HG03103 (cell line): Measurements from ENCODE around the gene AKAP6.

ENCODE experiments used
- ATAC-seq: cut with Tn5 transposase; IDR thresholded peaks from one replicate; pipeline ENCODE4 v1.9.1; 2021; ENCODE audit warnings: low read depth; ENCODE audit not compliant: unreplicated experiment

Gene AKAP6

DNA sequence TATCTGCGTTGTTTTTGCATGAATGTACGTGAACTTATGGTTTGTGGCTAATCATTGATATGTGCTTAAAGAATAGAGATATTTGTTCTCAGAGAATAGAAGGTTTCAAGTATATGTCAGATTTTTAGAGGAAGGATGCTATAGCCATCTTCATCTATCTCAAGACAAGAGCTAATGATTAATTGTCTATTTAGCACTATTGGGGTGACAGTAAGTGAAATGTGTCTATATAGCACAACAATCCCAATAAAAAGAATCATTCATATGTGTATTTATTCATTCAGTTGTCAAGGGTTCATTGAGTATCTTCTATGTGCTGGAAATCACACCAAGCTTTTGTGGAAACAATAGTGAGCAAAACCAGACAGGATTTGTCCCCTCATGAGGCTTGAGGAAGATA lies 310.1 kb downstream of the AKAP6 start:
- no peak for ATAC-seq

DNA sequence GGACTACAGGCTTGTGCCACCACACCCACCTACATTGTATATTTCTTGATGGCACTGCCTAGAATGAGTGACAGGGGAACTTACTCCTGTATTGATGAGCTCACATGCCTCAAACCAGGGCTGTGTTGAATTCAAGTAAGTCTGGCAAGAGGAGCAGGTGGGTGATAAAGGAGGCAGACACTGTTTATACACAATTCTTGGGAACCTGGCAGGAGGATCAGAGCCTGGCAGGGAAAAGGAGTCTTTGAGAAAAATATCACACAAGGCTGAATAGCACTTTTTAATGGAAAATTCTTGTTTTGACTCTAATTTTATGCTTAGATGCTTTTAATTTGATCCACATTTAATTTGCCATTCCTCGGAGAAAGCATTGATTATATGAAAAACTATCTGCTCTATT lies 316.5 kb downstream of the AKAP6 start:
- no peak for ATAC-seq

DNA sequence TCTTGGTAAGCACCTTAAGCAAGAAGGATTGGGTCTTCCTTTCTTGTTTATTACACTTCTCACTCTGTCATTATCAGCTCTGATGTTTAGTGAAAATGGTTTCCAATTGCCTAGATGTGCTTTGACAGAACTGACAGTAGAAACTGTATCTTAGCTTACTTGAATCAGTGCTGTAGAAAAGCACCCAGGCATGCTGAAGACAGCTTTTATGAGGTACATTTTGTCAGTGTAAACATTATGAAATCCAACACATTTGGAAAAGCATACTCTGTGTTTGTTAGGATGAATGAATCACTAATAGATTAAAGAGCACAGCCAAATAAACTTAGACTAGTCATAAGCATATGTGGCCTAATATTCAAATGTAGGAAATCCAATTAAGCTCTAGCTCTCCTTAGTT lies 319.3 kb downstream of the AKAP6 start:
- no peak for ATAC-seq

DNA sequence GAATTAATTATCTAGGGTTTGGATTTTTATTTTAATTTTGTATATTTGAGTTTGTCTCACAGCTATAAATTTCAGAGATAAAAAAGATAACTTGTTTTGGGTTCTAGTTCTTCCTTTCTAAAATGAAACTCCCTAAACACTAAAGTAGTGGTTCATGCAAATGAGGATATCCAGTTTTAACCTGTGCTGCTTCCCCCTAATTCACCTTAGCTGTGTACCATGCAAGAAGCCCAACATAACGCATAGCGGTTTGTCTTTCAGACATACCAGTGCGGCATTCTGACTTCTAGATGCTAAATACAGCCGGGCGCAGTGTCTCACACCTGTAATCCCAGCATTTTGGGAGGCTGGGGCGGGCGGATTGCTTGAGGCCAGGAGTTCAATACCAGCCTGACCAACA lies 320.9 kb downstream of the AKAP6 start:
- no peak for ATAC-seq

DNA sequence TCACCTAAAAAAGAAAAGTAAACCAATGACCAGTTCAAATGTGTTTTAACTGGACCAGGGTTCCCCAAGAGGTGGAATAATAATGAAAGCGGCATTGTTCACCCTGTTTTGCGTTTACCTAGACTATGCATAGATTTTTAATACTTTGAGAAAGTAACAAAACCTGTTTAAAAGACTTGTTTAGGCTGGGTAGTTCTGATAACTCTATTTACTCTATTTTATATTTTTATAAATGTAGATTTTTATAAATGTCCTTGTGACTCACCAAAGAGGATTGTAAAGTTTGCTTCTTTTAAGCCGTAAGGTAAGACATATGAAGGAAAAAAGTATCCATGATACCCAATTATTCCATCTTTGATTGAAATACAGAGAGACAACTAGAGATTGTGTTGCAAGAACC lies 321.6 kb downstream of the AKAP6 start:
- no peak for ATAC-seq

DNA sequence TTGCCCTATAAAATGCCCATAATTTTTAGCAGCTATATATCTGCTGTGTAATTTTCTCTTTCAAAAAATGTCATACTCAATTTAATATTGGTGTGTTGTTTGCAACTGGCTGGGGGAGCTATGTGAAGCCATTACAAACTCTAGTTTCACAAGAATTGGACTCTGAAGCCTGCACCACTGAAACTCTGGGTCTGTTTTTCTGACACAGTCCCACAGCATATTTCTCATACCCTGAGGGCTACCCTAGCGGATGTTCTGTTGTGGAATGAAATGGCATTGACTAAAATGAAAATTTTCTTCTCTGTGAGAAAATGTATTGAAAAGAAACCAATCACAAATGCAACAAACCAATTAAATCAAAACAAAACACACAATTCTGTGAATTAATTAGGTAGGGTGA lies 325.0 kb downstream of the AKAP6 start:
- no peak for ATAC-seq

DNA sequence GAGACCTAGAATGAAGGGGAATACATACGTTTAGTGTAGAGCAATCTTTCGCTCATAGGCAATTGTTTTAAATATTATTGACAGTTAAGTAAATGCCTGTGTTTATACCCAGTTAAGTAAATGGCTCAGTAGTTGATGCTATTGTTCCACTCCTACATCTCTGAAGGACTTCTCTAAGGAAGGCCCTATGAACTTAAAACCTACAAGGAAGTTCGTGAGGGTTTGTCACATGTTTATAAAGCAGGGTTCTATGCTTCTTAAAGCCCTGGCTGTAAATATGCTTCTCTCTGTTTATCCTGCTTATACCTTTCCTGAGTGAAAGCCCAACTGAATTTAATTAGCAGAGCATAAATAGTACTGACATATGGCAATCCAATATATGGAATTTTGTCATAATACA lies 327.5 kb downstream of the AKAP6 start:
- ATAC-seq = no peak

DNA sequence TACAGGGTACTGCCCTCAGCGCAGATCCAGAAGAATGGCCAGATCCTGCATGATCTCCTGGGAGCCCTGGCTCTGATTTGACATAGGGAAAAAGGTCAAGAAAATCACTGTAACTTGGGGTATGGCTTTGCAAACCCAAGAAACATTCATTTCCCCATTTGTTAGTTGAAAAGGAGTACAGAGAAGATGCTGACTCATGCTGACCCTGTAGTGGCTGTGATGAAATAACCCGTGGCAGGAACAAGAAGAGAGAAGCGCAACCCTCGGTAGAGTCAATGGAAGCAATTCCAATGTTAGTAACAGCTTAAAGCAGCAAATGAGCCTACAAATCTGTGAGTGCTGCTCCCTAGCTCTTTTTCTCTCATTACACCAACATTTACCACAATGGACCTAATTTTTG lies 328.0 kb downstream of the AKAP6 start:
- ATAC-seq = peak; percentile 61

DNA sequence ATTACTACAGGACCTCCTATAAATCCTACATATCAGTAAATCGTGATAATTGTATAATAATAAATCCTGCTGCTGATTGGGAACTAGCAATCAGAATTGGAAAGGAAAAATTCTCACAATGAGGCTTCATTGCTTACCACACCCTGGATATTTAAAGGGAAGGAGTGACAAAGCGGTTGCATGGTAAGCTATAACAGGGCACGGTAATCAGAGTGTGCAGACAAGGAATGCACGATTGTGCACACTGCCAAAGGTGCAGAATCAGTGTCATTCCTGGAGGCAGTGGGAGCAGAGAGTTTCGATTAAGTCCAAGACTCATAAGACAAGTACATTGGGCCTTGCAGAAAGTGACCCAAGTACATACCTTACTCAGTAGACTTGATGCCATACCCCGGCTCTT lies 332.1 kb downstream of the AKAP6 start:
- ATAC-seq = no peak

DNA sequence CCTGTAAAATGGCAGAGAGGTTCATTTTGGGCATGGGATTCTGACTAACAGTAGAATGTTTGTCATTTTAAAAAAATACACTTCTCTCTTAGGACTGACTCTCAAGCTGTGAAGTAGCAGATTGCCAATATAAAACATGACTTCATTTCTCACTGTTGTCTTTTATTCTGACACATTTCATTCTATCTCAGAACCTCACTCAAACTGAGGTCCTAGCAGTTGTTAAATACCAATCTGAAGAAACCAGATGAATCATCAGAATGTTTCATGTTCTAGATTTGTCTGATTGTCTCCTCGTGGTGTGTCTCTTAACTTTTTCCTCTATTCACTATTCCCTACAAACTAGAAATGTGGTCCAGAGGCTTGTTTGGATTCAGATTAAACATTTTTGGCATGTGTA lies 333.1 kb downstream of the AKAP6 start:
- ATAC-seq = no peak

DNA sequence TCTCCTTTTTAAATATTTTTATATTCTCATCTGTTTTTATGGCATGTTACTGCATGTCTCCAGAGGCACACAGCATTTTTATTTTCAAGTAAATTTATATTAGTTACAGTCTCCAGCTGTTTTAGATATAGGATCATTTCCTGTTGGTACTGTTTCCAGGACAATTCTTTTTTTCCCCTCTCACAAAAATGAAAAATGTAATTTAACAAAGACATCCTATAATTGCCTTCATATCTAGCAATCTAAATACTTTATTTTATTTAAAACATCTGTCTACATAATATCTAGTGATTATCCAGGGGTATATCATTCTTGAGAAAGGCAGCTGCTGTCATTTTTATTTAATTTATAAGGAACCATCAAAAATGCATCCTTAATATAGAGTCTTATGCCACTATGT lies 337.2 kb downstream of the AKAP6 start:
- no peak for ATAC-seq

DNA sequence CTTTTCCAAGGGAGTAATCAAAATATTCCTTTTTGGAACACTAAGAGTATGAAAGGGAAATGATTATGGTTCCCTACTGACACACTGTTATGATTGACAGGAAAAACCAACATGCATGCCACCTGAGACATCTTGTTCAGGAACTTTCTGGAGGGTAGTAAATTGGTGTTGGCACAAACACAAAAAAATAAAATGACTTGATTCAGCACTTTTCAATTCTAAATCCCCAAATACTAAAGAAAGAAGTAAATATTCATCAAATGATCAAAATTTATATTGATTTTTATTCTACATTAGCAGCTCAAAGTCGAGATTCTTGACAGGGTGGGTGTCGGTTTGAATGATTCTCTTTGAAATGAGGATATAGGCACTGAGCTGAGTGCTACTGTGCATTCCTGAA lies 338.2 kb downstream of the AKAP6 start:
- no peak for ATAC-seq

DNA sequence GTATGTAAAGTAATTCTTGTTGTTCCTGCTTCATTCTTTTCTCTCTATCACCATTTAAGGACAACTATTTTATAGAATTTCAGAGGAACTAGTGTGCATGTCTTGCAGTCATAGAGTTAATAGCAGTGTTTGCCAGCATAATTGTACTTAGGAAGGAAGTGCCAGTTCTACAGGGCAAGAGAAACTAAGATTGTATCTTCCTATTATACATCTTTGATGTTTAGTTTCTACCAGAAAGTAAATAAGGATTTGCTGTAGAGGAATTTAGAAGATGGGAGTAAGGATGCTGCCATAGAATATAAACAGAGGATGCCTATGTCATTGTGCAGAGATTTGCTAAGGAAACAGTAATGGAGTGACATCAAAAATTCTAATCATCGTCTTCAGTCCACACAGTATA lies 338.7 kb downstream of the AKAP6 start:
- no peak for ATAC-seq

DNA sequence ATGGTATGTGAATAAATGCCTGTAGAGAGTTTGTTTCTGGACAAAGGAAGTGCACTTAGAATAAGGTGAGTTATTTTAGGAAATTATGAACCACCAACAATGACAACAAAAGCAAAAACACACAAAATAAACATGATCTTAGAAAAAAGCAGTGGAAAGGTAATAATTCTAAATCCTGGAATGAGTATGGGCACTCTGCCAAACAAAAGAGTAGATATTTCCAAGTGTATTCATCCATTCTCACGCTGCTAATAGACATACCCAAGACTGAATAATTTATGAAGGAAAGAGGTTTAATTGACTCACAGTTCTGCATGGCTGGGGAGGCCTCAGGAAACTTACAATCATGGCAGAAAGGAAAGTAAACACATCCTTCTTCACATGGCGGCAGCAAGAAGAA lies 340.3 kb downstream of the AKAP6 start:
- ATAC-seq = no peak

DNA sequence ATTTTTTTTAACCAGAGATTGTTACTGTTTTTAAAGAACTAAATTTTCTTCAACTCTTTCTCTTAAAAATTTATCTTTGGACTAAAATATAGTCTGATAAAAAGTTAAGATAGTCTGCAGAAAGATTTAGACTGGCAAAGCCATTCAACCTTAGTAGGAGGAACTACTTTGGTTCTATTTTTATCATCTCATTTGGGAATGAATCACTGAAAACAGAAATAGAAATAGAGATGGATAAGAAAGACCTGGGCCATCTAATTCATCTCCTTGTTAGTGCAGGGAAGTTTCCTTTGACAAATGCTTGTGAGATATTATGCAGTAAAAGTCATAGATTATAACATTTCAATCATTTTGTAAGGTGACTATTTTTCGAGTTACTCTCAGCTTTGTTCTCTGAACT lies 346.3 kb downstream of the AKAP6 start:
- ATAC-seq = no peak

DNA sequence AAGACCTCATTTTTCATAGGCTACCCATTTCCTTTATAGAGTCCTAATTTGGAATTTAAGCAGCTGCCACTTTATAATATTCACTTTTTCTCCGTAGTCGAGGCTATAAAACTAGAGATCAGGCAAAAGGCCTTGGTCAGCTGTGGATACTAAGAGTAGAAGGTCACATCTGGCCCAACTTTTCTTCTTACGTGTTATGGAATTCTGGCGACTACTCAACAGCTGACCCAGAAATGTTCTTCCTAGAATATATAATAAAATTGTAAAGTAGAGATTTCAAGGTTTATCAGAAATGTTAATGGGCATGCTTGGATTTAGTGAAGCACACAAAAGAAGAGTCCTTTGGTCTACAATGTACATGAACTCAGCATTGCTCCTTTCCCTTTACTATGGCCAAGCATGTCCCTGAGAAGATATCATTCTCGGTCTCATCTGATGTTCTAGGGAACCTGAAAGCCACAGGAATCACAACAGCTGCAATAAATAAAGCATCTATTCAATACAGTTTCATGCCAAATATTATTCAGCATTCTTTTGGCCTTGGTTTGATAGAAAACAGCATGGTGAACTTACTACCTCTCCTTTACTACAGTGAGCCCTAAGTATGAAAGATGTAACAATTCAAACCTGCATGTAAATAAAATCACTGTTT lies 348.2 kb downstream of the AKAP6 start:
- no peak for ATAC-seq

DNA sequence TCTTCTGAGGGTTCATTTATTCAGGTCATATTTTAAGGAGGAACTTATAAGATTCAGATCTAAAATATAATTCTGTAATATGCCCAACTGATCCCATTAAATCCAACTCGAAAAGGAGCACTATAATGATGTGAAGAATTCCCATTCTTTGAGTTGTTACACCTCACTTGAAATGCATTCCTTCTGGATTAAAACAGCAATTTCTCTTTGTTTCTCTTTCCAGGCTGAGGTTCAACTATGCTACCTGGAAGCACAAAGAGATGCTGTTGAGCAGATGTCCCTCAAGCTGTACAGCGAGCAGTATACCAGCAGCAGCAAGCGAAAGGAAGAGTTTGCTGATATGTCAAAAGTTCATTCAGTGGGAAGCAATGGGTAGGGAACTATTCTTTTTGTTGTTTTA lies 349.0 kb downstream of the AKAP6 start:
- no peak for ATAC-seq

DNA sequence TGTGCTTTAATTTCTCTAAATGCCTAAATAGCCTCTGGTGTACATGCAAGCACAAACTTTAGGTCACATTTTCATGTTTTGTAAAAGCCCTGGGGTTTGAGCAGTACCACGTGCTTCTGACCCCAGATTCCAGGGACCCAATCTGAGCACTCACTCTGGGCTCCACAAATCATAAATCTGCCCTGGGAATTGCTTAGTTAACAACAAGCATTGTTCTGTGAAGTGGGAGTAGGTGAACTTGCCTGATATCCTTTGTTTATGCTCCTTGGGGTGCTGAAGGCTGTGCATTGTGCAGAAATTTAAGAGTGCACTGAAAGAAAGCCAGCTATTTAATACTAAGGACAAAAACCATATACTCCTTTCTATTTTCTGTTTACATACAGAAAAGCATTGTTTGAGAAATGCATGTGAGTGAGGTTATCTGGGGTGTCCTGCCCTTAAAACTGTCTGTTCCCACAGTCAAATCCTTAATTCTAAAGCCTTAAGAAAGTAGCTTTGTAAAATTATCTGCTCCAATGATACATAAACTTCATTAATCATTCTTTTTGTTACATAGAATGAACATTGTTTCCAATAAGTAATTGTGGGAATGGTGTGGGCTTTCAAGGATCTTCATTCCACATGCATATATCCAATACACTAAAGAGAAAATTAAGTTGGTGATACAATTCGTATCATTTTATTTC lies 351.0 kb downstream of the AKAP6 start:
- ATAC-seq = no peak

DNA sequence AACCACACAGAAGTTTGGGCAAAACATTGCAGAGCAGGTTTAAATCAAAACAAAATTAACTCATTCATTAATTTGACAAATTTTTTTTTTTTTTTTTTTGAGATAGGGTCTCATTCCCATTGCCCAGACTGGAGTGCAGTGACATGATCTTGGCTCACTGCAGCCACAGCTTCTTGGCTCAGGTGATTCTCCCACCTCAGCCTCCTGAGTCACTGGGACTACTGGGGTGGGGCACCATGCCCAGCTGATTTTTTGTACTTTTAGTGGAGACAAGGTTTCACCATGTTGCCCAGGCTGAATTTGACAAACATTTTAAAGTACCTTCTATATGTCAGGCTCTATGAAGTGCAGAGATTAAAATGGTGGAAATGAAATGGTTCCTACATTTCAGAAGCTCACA lies 352.5 kb downstream of the AKAP6 start:
- no peak for ATAC-seq

DNA sequence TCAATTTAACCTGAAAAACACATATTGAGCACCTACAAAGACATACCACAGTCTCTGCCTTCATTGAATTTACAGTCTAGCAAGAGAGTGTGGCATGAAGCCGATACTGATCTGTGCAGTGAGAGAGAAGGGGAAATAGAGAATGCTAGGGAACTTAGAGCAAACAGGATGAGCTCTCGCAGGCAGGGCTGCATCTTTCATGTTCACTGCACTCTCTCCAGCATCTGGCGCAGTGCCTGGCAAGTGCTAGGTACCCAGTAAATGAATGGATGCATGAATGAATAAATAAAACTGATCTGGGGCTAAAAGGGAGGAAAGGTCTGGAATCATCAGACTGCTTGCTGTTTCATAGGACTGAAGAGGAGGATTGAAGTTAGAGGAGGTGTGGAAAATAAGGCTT lies 353.1 kb downstream of the AKAP6 start:
- no peak for ATAC-seq

DNA sequence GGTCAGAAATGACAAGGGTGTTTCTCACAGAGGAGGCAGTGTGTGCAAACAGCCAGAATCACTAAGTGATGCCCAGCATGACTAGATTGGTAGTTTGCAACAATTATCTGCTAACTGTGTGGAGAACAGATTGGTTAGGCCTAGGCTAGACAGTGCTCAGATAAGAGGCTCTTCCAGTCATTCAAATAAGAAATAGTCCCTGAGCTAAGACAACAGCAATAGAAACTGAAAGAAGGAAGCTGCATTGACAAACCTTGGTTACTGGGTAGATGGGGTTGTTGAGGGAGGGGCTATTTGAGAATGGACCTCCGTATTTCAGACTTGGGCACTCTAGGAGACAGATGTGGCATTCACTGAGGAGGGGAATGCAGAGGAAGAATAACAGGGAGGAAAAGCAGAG lies 354.6 kb downstream of the AKAP6 start:
- ATAC-seq = no peak

DNA sequence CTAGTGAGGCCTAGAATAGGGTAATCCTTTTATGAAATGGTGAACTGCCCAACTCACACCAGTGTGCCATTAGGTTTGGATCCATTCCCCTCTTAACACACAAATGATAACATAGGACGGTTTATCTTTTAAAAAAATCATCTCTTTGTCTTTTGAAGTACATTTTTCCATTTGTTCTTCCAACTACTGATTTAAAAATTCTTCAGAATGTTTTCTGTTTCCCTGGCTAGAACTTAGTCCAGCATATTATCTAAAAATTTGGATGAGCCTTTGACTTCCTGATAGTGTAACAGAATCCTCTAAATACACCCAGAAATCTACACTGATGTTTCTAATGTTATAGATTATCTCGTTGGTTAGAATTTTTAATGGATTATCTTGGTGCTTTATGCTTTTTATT lies 359.8 kb downstream of the AKAP6 start:
- ATAC-seq = no peak

DNA sequence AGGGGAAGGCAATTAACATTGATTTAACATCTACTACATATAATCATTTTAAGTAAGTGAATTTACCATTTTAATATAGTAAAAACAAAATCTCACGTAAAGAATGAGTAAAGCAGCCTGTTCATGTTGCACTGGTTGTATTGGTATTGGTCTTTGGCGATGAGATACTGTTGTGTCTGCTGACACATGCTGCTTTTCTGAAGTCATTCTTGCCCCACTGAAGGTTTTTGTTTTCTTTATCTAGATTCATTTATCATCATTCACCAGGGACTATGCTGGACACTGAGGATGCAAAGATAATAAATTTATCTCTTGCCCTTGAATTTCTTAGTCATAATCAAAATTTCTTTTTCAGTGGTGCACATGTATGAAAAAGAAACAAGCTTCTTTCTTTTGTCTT lies 363.3 kb downstream of the AKAP6 start:
- no peak for ATAC-seq
